Pons (tissue), 1 donor: ENCODE measurements around the gene GADD45A.

Experiments
- DNase-seq: peaks from one replicate; pipeline ENCODE4 v3.0.0-alpha.2; 2016; ENCODE audit warnings: low spot score

GADD45A gene

DNA sequence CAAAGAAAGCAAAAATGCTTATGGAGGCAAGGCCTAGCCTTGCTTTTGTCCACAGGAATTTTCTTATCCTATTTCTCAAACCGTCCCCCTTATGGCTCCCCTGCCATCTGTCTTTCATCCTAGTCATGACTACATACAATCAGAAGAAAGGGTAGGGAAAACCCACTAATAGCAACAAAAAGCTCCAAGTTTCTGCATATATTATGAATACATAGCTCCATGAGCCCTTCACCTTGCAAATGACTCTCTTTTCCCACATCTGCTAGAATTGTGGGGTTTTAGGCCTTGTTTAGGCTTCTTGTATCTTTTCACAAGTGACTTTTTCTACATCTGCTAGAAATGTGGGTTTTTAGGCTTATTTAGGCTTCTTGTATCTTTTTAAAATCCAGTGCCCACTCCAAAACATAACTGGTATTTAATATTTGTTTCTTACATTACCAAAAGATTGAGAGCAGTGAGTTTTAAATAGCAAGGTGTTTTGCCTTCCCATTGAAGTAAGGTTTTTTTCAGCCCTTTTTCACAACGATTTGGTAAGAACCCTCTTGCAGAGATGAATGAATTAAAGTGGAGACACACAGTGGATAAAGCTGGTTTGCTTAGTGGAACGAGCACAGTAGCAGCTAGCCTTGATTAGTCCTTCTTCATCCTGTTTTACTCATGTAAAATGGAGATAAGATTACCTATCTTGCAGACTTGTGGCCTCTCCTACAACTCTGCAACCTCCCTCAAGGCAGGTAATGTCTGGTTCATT lies 4.4 kb downstream of the GADD45A start:
- no peak for DNase-seq

DNA sequence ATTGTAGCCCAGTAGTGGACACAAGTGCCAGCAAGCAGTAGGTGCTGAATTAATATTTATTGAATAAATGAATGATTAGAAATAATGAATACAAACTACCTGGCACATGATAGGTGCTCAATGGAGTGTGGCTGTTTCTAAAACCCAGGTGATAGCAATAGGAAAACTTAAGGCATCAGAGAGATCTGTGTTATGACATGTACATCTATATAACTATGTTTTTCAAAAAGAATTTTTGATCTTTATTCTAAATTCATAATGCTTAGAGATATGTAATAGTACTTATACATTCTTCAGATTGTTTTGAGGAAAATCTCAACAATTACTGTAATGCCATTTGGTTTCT lies 5.0 kb downstream of the GADD45A start:
- DNase-seq, result no peak

DNA sequence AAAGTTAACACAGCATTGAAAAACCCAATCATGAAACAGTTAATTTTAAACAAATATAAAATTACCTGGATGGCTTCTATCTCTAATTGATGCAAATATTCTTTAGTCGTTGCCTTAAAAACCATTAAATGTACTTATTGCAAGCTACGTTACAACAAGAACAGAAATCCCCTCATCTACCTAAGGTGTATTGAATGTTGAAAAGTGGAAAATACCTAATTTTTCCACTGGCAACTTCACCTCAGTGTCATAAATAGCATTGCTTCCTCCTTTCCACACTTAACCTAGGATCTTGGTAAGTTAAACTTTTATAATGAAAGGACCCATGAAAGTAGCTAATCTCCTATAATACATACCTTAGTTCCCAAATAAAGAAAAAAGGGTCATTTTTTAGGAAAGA lies 5.4 kb downstream of the GADD45A start:
- no peak for DNase-seq

DNA sequence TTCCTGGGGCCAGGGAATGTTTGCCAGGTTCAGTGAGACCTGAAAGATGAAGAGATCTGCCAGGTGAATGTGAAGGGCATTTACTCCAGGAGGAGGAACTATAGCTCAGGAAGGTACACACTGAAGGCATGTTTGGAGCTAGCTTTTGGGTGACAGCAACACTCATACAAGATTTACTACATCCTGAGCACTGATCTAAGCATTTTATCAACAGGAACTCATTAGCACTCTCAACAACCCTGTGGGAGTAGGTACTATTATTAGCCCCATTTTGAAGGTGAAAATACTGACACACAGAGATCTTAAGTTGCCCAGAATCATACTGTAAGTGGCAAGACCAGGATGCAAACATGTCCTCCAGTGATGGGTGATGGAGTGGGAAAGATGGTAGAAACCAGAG lies 6.7 kb downstream of the GADD45A start:
- DNase-seq, result no peak

DNA sequence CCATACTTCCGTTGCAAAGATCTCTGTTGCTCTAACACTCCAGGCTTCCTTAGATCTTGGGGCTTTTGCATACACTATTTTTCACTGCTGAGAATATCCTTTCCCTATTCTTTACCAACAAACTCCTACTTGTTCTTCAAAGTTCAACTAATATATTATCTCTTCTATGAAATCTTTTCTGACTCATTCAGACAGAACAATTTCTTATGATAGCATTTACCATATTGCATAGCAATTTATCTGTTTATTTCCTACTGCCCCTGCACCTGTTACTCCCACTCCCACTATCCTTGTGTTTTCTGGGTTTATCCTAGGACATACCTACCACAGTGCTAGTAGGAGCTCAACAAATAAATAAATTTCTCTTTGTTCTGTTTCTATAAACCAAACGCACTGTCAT lies 11.0 kb downstream of the GADD45A start:
- no peak for DNase-seq

DNA sequence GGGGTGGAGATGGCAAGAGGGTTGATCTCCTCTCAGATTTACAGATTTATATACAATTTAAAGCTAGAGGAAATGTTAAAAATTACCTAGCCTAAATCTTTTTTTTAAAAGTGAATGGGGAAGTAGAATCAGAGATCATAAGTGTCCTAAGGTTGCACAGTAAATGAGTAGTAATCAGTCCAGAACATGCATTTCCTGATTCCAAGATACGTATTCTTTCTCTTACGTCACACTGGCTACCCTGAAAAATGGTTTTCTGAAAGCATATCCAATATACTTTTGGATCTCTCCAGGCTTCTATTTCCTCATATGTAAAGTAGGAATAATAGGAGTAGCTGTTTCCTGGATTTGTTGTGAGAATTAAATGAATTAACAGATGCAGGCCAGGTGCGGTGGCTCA lies 11.7 kb downstream of the GADD45A start:
- no peak for DNase-seq

DNA sequence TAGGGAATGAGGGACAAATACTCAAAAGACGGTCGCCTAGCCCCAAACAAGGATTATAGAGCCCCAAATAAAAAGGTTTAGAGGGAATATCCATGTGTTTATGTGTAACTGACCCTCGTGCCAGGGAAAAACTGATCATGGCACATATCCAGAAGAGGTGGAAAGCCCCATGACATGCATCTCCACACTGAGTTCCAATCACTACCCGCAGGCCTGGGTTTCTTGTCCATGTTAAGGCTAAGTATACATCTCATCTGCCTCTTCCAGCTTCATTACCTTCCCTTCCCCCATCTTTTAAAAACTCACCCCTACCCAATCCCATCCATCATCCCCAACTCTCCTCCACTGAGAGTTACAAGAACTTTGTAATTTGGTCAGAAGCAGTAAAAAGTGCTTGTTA lies 15.2 kb downstream of the GADD45A start:
- no peak for DNase-seq

DNA sequence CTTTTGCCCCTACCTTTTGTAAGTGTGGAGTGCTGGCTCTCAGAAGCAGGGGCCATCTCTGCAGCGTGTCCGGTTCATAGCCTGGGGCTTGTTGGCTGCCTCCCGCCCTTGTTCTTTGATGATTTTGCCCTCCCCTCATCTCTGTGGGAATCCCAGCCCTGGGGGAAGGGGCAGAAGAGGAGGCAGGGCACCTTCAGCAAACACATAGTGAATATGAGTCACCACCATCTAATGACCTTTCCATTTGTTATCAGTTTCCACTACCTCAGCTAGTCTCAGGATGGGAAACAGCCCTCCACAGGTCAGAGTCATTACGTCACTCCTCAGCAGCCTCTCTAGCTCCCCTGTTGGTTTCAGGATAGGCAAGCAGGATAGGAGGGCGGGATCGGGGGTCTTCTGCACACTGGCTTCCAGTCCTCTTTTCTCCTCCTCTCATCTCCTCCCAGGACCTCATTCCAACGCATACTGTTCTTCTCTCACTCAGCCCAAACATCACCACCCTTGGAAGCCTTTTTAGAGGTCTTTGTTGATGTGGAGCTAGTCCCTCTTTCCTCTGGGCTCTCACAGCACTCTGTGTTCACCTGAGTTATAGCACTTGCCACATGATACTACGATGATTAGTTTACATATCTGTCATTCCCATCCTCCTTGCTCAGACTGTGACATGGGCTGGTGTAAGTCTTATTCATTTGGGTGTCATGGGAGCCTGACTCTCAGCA lies 15.8 kb downstream of the GADD45A start:
- no peak for DNase-seq

DNA sequence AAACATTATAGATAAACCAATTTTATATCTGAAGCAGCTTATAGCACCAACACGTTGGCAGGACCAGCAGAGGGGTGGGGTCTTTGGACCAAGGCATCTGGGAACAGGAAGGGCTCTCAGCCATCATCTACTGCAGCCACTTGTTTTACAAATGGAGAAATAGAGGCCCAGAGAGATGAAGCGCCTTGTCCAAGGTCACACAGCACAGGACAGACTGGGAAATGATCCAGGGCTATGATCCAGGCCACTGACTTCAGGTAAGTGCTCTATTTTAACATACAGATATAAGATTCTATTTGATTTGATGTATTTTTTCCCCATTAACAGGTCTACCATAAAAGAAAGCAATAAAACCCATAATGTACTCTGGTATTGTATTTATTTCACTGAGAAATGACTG lies 16.9 kb downstream of the GADD45A start:
- DNase-seq, result no peak

DNA sequence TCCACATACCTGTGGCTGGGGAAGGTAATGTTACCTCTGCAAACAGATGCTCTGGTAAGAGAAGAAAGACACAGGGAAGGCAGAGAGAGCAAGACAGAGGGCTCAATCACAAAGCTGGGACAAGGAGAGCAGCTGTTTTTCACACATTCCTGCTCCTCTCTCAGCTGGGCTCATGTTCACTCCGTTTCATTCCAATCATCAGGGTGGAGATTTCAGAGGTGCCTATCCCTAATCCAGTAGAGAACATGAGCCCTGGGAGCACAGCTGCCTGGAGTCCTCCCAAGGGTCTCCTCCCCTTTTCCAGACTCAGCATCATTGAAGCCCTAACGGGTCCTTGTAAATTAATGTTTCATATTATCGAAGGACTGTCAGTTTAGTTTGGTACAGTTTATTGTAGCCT lies 19.4 kb downstream of the GADD45A start:
- no peak for DNase-seq

DNA sequence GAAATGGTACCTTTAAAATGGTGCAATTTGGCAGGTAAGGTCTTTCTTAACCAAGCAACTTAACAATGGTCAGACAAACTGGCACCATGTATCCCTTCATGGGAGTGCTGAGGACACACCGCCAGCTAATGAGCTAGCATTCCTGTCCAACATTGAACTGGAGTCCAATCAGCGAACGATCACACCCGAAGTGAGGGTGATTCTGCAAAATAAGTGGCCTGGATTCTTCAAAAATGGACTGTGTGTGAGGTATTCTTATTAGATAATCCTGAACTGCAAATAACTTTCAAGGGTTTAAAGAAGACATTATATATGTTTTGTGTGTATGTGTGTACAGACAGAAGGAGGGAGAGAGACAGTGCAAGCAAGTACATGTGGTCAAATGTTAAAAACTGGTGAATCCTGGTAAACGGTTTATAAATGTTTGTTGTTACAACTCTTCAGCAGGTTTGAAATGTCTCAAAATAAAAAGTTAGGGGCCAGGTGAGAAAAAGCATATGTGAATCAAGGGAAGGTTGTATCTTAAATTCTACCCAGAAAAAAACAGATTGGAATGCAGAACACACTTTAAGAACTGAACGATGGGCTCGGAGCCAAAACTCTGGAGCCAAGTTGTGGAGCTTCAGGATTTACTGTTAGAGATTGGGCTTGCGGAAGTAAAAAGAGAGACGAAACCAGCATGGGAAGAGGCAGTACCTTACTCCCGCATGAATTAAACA lies 20.9 kb downstream of the GADD45A start:
- no peak for DNase-seq

DNA sequence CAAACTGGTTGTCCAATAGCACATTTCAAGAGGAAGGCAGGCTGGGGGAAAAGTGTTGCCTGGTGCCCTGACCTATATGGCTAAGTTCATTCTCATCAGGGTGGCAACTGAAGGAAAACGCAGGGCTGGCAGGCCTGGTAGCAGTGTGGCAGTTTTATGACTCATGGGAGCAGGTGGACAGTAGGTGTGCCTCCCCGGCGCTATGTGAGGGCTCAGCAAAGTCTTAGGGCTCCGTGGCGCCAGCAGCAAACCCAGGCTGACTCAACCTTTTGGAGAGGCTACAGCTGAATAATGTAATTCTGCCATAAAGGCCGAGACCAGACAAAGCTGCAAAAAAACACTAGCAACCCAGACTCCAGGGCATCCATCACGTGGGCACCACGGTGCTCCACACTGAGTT lies 23.6 kb downstream of the GADD45A start:
- no peak for DNase-seq

DNA sequence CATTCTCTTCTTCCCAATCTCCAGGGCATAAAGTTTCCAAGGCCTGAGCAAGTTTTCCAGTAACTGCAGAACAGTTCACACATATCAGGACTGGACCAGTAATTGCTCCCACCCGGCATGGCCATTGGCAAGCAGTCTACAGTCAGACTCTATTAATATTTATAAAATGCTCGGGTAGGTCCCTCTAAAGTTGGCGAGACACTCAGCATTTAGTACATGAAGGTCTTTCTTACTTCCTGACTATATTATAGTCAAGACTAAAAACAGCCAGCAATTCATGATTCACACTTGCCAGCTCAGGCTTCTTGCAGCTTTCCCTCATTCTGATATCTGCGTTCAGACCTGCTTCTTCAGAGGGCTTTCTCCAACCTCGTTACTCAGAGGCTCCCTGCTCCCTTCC lies 25.4 kb downstream of the GADD45A start:
- no peak for DNase-seq

DNA sequence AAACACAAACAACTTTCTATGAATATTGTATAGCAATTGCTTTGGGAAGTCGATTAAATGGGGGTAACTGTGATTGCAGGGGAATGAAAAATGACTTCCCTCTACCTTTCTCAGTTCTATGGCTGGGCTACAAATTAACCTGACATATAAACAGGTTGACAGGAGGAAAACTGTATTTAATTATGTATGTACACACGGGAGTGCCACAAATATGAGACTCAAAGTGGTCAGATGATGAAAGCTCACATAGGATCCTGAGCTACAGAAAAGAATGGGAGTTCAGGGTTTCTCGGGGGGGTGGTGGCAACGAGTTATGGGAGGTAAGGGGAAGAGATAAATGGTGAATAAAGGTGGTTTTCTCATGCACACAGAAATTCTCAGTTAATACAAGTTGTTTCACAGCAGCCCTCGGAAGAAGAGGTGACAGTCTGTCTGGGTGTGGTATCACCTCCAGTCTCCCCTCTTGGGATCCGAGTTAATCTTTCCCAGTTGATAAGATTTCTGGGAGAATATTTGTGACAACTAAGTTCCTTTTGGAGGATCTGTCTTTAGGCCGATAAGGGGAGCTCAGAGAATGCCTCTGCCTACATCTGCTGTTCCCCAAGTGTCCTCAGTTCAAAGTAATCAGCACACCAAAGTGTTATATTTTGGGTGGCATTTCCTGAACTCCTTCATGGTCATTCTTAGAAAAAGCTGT lies 26.3 kb downstream of the GADD45A start:
- no peak for DNase-seq

DNA sequence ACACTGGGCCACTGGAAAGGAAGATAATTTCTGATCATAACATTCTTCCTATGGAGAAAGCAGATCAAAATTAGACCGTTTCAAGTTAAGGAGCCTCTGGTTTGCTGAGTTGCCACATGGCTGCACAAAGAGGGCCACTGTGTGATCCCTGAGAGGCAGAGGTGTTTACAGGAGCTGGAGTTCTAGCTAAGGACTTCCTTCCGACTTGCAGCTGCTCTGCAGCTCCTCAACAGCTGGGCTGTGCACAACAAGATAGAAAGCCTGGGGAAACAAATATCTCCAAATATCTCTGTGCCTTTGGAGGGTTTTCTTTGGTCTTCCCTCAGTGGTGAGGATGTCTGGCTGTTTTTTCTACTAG lies 26.8 kb downstream of the GADD45A start:
- no peak for DNase-seq

DNA sequence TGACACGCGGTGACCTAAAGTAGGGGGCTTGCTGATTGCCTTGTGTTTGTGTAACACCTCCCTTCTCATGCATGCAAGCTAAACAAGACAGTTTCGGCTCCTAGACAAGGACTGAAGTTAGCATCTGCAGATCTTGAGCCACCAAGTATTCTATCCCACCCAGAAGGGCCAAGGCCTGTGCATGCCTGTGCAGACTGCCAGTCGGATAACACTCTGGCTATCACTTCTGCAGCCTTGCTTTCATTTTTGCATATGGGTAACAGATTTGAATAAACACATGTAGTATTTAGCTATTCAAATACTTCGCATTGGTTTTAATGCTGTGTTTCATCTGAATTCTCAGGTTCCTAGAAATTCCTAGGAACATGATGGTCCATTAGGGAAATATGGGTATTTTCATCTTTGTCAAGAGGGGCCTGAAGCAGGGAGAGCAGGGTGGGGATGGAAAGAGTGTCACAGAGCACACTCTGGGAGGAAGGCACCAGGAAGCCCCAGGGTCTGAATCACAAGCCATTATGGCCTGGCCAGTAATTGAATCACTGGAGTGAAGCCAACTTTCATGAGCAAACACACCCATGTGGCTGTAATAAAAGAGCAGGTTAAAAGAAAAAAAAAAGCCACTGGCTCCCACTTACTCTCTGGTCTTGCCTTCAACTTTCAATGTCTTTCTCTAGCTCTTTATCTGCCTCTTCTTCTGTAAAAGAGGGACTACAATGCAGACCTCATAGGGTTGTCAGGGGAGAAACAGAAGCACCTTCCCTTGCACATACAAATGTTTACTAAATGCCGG lies 28.3 kb downstream of the GADD45A start:
- no peak for DNase-seq

DNA sequence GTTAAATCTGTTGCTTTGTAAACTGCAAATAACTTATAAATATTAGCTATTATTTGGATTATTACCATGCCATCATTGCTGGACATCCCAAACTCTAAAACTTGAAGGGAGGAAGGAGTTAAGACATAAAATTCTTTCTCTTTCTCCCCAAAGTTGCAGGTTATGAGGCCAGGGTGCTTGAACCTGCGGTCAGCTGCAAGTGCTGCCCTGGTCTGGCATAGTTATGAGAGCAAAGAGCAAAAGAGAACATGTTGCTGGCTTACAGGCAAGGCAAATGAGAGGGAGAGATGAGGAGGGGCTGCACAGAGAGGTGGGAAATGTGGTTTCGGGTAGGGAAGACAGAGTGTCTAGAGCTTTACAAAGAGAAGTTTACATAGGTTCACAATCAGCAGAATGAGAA lies 30.8 kb downstream of the GADD45A start:
- no peak for DNase-seq

DNA sequence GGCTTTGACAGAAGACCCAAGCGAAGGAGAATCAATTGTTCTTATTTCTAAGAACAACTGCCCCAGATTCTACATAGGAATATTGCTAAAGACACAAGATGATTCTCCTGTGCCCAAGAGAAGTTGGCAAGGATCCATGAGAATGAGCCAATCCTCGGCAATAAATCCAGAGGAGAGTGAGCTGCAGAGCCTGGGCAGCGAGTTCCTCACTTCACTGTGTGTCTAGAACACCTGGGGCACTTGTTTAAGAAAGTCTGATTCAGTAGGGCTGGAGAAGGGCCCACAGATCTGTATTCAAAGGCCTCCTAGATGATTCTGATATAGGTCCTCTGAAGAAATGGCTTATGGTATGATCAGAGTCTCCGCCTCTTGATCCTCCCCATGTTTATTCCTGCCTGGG lies 31.8 kb downstream of the GADD45A start:
- peak; percentile 30 for DNase-seq

DNA sequence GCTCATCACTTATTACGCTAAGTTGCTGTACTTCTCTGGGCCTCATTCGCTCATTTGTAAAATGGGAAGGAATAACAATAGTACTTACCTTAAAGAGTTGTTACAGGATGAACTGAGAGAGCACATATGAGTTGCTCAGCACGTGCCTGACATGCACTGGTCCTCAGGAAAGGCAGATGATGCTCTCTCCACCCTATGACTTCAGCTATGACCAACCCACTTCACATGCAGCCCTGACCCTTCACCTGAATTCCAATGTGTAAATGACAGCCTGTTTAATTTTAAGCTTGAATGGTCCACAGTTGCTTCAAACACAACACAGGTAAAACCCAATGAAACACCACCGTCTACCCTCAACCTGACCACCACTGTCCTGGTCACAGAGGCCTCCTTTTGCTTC lies 32.9 kb downstream of the GADD45A start:
- no peak for DNase-seq

DNA sequence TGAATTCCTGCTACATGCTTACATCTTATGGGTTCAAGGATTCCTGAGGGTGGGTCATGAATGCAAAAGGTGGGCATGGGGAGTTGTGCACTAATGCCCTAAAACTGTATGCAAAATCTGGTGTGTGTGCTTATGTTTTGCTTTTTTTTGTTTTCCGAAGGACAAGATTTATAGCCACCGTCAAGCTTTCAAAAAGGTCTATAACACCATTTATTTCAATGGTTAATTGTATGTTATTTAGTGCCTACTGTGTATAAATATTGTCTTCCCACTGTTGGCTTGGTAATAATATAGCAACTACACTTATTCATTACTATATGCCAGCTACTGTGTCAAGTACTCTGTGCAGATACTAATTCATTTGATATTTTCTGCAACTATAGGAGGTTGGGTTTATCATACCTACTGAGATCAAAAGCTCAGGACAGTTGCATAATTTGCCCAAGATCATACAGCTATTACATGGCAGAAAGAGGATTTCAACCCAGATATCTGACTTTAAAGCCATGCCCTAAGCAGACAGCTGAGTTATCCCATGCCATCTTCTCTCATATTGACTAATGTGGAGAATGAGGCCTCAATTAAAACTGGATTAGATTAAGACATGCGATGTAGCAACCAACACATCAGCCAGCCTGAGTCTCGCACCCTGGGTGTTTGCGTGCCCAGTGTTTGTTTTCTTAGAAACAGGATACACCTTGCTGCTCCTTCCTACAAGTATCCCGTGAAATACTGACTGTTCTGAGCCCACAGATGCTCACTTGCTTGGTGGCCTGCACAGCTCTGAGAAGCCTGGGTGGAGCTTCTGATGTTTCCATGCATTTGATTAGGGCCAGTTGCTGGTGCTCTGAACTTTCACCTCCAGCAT lies 34.6 kb downstream of the GADD45A start:
- DNase-seq, result no peak

DNA sequence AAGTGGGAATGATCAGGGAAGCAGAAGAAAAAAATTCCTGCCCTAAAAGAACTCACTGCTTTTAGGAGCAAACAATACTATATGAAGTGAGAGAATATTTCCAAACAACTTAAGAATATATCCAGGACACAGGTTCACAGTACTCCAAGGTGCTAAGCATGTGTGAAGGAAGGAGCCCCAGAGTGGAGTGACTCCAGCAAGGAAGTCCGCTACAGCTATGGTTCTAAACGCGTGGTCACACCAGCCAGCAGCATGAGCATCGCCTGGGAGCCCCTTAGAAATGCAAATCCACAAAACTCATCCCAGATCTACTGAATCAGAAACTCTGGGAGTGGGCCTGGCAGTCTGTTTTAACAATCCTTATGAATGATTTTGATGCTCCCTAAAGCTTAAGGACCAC lies 36.1 kb downstream of the GADD45A start:
- DNase-seq, result no peak
